Kidney epithelial cell (primary cell): ENCODE data around the gene NTN1. TPM values are rescaled to one million over a fixed set of nuclear protein-coding genes. Genes with fewer than 3 reads are reported as not detected.

Experiments
- DNase-seq: peaks from one replicate; pipeline ENCODE4 v3.0.0-alpha.2; 2010; ENCODE audit warnings: low read depth
- H3K27me3 ChIP-seq: 2 replicates; pipeline ENCODE4 v1.6.0; 2011; ENCODE audit warnings: low read length; ENCODE audit not compliant: control insufficient read depth, insufficient read depth
- H3K36me3 ChIP-seq: 2 replicates; pipeline ENCODE4 v1.5.1; 2011; ENCODE audit warnings: low read length; ENCODE audit not compliant: control insufficient read depth, insufficient read depth
- H3K4me3 ChIP-seq: 2 replicates; pipeline ENCODE4 v1.5.1; 2011; ENCODE audit warnings: low read depth, mild to moderate bottlenecking, control low read depth, low read length
- total RNA-seq: library from RNA; depleted of rRNA; stranded (reverse); fragments of >200 nt; gene quantifications from 2 replicates; pipeline ENCODE4 v1.2.3, GENCODE V29; 2015
- TF ChIP-seq, protein P1 (sequence below): IDR thresholded peaks from 2 replicates; pipeline ENCODE4 v1.5.1; 2011; ENCODE audit warnings: mild to moderate bottlenecking, moderate library complexity, low read length, control low read depth, inconsistent platforms; ENCODE audit not compliant: insufficient read depth, poor library complexity, severe bottlenecking

Gene NTN1
- total RNA-seq, 1 donor from 2014 or later = 15.2 TPM

DNA sequence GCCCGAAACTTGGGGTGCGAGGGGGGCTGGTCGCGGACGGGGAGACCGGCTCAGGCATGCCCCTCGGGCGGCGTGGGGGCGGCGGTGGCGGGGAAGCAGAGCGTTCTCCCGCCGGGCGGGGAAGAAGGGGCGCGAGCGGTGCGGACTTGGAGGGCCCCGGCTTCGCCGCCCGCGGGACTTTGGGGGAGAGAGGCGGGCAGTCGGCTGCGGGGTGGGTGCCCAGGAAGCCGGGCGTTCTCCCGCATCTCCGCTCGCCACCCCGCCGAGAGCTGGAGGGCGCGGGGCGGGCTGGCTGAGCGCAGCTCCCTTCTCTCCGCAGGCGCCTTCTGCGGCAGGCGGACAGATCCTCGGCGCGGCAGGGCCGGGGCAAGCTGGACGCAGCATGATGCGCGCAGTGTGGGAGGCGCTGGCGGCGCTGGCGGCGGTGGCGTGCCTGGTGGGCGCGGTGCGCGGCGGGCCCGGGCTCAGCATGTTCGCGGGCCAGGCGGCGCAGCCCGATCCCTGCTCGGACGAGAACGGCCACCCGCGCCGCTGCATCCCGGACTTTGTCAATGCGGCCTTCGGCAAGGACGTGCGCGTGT is 772 bp downstream of the NTN1 start:
- no peak for DNase-seq
- peaks cover 51% of the 10 kb centered on the region for H3K27me3 ChIP-seq
- H3K4me3 ChIP-seq = peak overlapping the region; percentile 40
- TF ChIP-seq, protein P1, sequence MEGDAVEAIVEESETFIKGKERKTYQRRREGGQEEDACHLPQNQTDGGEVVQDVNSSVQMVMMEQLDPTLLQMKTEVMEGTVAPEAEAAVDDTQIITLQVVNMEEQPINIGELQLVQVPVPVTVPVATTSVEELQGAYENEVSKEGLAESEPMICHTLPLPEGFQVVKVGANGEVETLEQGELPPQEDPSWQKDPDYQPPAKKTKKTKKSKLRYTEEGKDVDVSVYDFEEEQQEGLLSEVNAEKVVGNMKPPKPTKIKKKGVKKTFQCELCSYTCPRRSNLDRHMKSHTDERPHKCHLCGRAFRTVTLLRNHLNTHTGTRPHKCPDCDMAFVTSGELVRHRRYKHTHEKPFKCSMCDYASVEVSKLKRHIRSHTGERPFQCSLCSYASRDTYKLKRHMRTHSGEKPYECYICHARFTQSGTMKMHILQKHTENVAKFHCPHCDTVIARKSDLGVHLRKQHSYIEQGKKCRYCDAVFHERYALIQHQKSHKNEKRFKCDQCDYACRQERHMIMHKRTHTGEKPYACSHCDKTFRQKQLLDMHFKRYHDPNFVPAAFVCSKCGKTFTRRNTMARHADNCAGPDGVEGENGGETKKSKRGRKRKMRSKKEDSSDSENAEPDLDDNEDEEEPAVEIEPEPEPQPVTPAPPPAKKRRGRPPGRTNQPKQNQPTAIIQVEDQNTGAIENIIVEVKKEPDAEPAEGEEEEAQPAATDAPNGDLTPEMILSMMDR = no peak
- H3K36me3 ChIP-seq = no peaks in the 10 kb centered on the region

GRCh38 chr17:9022573-9023391 is 1.5 kb downstream of the NTN1 start:
- DNase-seq = no peak
- Histone ChIP-seq H3K36me3 (no peaks in the 10 kb centered on the region), H3K27me3 (peaks cover 51% of the 10 kb centered on the region), H3K4me3 (no peak overlapping the region)
- TF ChIP-seq, protein P1 = no peak

DNA sequence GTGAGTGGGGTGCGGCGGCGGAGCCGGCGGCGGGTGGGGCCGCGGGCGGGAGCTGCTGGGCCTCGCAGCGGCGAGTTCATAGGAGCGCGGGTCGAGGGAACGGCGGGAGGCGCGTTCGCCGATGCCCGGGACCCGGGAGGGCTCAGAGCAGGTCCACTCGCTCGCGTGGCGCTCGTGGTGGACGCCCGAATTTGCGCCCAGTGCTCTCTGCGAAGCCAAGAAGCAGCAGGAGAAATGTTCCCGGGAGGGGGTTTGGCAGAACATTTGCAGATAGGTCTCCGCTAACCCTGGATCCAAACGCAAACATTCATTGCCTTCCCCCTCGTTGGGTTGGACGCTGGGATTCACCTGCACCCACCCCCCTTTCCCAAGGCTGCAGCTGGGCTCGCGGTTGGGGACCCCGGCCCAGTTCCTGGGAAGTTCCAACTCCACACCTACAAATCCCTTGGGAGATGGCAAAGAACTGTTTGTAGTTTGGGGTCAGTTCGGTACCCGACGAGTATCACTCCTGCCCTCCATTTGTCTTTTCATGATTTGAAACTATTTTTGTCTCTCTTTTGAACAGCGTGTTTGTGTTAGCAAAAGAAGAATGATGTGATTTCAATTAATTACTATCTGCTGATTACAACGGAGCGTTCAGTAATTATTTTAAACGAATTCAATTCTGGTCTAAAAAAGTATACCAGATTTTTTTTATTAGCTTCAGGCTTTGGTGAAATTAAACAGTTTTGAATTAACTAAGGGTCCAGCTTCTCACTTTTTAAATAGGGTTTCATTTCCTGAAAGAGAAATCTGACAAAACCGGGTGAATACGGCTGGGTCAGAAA is 2.3 kb downstream of the NTN1 start:
- Histone ChIP-seq H3K27me3 (peaks cover 47% of the 10 kb centered on the region), H3K36me3 (no peaks in the 10 kb centered on the region), H3K4me3 (no peak overlapping the region)
- DNase-seq = no peak
- TF ChIP-seq, protein P1 = no peak

- TF ChIP-seq, protein P1 = no peak
- peaks cover 49% of the 10 kb centered on the region for H3K27me3 ChIP-seq
- no peak overlapping the region for H3K4me3 ChIP-seq
- H3K36me3 ChIP-seq = no peaks in the 10 kb centered on the region
- no peak for DNase-seq
Observed at GRCh38 chr17:9024497-9024896, 3.2 kb downstream of the NTN1 start.

DNA sequence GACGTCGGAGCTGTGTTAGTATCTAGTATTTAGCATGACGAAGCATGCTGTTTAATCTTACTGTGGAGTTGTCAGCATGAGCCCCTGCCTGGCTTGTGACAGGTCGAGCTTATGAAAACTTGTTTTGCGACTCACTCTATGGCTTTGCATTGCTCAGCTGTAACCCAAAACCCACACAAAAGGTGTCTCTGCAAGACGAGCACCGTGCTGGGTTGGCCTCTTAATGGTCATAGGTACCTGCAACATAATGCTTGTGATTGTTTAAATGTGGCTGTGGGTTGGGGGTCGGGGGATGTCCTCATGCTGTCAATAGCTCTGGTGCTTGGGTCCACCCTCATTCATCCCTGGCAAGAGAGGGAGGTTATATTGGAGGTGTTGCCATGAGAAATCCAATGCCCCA is 5.4 kb downstream of the NTN1 start:
- Histone ChIP-seq H3K36me3 (no peaks in the 10 kb centered on the region), H3K4me3 (no peak overlapping the region), H3K27me3 (peaks cover 34% of the 10 kb centered on the region)
- TF ChIP-seq, protein P1 = no peak
- DNase-seq = no peak
